Ascending aorta (tissue), 2 donors: Measurements from ENCODE around the gene CACNG7. TPM values are rescaled to one million over a fixed set of nuclear protein-coding genes. Genes with fewer than 3 reads are reported as not detected.

Experiments
- DNase-seq, 2 donors: peaks; one replicate each; pipeline ENCODE4 v3.0.0-alpha.2; 2019; ENCODE audit warnings: low spot score in 2 of 2
- H3K27ac ChIP-seq, 2 donors: fragments of 200-600 bp; sonication (generic); one replicate each; pipeline ENCODE4 v1.5.1; 2016 to 2017; ENCODE audit warnings: mild to moderate bottlenecking in 1 of 2
- H3K27me3 ChIP-seq: fragments of 200-600 bp; sonication (generic); one replicate; pipeline ENCODE4 v1.5.1; 2017
- H3K36me3 ChIP-seq, 2 donors: fragments of 200-600 bp; sonication (generic); one replicate each; pipeline ENCODE4 v1.5.1; 2016
- H3K4me1 ChIP-seq, 2 donors: fragments of 200-600 bp; sonication (generic); one replicate each; pipeline ENCODE4 v1.5.1; 2016 to 2017; ENCODE audit warnings: mild to moderate bottlenecking in 1 of 2
- H3K4me3 ChIP-seq, 2 donors: fragments of 200-600 bp; sonication (generic); one replicate each; pipeline ENCODE4 v1.5.1; 2016 to 2017; ENCODE audit warnings: mild to moderate bottlenecking in 1 of 2
- H3K9me3 ChIP-seq, 2 donors: fragments of 200-600 bp; sonication (generic); one replicate each; pipeline ENCODE4 v1.5.1; 2016
- intact Hi-C: fragments of 100-400 bp; cut with DNase I; formaldehyde crosslinking; loops from one replicate; pipeline ENCODE4 v1.15.1; 2023
- total RNA-seq: library from RNA; depleted of rRNA; stranded (reverse); fragments of >200 nt; gene quantifications from one replicate; pipeline ENCODE4 v1.1.0, GENCODE V29; 2016
- TF ChIP-seq, protein P1 (sequence below), 3 experiments: fragments of 200-600 bp in 2 of 3; fragments of 450-650 bp in 1 of 3; sonication (generic) in 2 of 3; IDR thresholded peaks; one replicate each; pipeline ENCODE4 v1.5.1; 2016 to 2019; ENCODE audit warnings: antibody characterized with exemption in 3 of 3, mild to moderate bottlenecking in 1 of 3, moderate library complexity in 1 of 3

CACNG7 gene
- total RNA-seq, 1 donor from 2014 or later, result not detected

DNA sequence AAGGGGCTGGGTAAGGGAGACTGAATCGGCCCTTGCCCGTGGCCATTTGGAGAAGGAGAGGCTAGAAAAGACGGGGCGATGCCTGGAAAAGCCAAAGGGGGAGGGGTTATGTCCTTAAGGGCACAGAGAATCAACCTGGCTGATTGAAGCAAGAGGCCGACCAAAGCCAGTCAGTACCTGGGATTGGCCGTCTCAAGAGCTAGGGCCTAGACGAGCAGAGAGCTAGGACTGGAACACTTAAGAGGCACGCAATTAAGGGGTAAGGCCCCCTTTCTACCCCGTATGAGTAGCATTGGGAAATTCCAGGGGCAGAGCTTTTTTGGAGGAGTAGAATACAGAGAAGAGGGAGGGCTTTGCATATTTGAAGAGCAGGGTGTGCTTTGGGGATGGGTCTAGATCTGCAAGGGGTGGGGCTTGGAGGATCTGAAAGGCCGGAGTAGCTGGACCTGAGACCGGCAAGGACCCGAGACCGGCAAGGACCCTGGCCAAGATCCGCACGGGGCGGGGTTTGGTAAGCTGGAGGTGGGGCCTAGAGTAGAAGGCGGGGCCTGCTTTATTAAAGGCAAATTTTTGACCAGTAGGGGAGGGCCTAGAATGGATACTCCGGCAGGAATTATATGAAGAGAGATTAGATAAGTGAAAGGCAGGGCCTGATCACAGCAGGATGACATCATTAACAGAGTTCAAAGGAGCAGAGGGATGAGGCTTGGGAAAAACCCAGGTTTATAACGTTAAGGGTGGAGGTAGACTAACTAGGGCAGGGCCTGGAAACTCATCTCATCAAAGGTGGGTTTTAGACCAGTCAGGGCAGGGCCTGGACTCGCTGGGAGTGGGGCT lies 71.7 kb downstream of the CACNG7 start:
- no peak for DNase-seq
- Histone ChIP-seq H3K9me3 (no peaks in the 10 kb centered on the region), H3K27ac (no peak overlapping the region), H3K4me3 (peak overlapping the region in 1 of 2 donors; percentile 18), H3K27me3 (peaks cover 18% of the 10 kb centered on the region), H3K36me3 (no peaks in the 10 kb centered on the region), H3K4me1 (peaks cover 3% of the 10 kb centered on the region in 2 donors)
- intact Hi-C loops, result no loop called here
- TF ChIP-seq, protein P1, sequence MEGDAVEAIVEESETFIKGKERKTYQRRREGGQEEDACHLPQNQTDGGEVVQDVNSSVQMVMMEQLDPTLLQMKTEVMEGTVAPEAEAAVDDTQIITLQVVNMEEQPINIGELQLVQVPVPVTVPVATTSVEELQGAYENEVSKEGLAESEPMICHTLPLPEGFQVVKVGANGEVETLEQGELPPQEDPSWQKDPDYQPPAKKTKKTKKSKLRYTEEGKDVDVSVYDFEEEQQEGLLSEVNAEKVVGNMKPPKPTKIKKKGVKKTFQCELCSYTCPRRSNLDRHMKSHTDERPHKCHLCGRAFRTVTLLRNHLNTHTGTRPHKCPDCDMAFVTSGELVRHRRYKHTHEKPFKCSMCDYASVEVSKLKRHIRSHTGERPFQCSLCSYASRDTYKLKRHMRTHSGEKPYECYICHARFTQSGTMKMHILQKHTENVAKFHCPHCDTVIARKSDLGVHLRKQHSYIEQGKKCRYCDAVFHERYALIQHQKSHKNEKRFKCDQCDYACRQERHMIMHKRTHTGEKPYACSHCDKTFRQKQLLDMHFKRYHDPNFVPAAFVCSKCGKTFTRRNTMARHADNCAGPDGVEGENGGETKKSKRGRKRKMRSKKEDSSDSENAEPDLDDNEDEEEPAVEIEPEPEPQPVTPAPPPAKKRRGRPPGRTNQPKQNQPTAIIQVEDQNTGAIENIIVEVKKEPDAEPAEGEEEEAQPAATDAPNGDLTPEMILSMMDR (IDR thresholded peaks at IDR 0.05), result no peak

DNA sequence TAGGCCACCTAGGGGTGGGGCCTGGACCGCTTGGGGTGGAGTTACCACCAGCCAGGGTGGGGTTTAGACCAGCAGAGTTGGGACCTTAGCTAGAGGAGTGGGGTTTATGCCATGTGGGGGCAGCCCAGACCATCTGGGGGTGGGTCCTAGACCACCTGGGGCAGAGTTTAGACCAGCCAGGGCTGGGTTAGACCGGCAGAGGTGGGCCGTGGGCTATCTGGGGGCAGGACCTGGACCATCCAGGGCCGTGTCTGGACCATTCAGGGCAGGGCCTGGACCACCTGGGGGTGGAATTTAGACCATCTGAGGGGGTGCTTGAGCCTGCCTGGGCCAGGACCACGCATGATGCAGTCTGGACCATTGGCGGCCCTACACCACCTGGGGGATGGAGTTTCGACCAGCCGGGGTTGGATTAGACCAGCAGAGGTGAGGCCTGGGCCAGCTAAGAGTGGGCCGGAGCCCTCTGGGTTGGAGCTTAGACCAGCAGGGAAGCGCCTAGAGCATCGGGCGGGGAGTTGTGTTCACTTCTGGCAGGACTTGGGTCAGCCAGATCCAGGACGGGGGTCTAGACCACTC lies 72.4 kb downstream of the CACNG7 start:
- DNase-seq, result no peak
- H3K36me3 ChIP-seq, result no peaks in the 10 kb centered on the region
- no peak overlapping the region for H3K27ac ChIP-seq
- H3K4me3 ChIP-seq, result peak overlapping the region in 1 of 2 donors; percentile 26
- TF ChIP-seq, protein P1 (IDR thresholded peaks at IDR 0.05), result no peak
- H3K27me3 ChIP-seq, result peaks cover 18% of the 10 kb centered on the region
- intact Hi-C loops, result no loop called here
- no peaks in the 10 kb centered on the region for H3K9me3 ChIP-seq
- peaks cover 3% of the 10 kb centered on the region in 2 donors for H3K4me1 ChIP-seq

DNA sequence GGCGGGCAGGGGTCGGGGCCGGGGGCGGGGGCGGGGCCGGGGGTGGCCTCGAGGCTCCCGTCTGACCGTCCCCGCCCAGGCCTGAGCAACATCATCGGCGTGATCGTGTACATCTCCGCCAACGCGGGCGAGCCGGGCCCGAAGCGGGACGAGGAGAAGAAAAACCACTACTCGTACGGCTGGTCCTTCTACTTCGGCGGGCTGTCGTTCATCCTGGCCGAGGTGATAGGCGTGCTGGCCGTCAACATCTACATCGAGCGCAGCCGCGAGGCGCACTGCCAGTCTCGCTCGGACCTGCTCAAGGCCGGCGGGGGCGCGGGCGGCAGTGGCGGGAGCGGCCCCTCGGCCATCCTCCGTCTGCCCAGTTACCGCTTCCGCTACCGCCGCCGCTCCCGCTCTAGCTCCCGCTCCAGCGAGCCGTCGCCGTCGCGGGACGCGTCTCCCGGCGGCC lies 72.9 kb downstream of the CACNG7 start:
- H3K27ac ChIP-seq, result no peak overlapping the region
- DNase-seq, result no peak
- H3K9me3 ChIP-seq, result no peaks in the 10 kb centered on the region
- H3K4me3 ChIP-seq, result peak overlapping the region; percentile 26 to 51
- no peaks in the 10 kb centered on the region for H3K36me3 ChIP-seq
- TF ChIP-seq, protein P1 (IDR thresholded peaks at IDR 0.05), result no peak
- H3K4me1 ChIP-seq, result peaks cover 3% of the 10 kb centered on the region in 2 donors
- intact Hi-C loops, result no loop called here
- H3K27me3 ChIP-seq, result peaks cover 18% of the 10 kb centered on the region

DNA sequence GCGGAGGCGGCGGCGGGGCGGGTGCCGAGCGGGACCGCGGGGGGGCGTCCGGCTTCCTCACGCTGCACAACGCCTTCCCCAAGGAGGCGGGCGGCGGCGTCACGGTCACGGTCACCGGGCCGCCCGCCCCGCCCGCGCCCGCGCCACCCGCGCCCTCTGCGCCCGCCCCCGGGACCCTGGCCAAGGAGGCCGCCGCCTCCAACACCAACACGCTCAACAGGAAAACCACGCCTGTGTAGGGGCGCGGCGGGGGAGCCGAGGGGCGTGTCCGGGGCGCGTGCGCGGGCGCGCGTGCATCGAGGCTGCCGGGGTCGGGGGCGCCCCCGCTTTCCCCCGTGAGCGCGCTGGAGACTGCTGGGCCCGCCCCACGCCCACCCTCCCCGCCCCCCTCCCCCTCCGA lies 73.5 kb downstream of the CACNG7 start:
- peak overlapping the region; percentile 8 to 47 for H3K4me3 ChIP-seq

DNA sequence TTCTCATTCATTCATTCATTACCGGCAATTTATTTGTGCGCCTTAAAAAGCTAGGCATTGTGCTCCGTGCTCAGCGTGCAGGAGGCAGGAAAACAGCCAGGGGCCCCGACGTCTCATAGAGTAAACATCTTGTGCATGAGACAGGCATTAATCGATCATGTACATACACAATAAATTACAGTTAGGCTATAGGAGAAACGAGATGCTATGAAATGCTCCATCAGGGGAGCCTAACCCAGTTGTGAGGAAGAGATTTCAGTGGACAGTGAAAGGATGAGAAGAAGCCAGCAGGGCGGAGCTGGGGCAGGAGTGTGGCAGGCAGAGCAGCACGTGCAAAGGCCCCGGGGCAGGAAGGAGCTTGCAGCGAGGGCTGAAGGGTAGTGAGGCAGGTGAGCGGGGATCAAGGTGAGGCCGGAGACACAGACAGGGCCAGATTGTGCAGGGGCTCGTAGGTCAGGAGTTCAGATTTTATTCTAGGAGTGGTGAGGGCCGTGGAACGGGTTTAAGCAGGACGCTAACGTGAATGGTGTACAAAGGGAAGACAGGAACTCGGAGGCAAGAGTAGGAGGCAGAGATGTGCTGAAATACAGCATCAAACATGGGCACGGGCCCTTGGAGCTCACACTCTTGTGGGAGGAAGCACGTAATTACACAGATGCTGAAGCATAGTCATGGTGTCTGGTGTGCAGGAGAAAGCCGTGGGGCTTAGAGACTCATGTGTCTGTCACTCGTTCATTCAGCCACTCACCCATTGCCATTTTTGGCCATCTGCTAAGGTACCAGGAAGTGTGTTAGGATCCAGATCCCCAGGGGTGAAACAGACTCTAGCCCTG lies 74.6 kb downstream of the CACNG7 start:
- no peak for DNase-seq
- intact Hi-C loops, result no loop called here
- Histone ChIP-seq H3K4me1 (no peaks in the 10 kb centered on the region), H3K9me3 (no peaks in the 10 kb centered on the region), H3K27ac (no peak overlapping the region), H3K36me3 (no peaks in the 10 kb centered on the region), H3K27me3 (peaks cover 9% of the 10 kb centered on the region), H3K4me3 (no peak overlapping the region)
- TF ChIP-seq, protein P1 (IDR thresholded peaks at IDR 0.05), result no peak

More for the DNA sequence above, 73.5 kb downstream of the CACNG7 start:
- TF ChIP-seq, protein P1 (IDR thresholded peaks at IDR 0.05), result no peak
- intact Hi-C loops, result no loop called here
- Histone ChIP-seq H3K4me1 (peaks cover 3% of the 10 kb centered on the region in 2 donors), H3K27me3 (peaks cover 17% of the 10 kb centered on the region), H3K9me3 (no peaks in the 10 kb centered on the region), H3K27ac (no peak overlapping the region), H3K36me3 (no peaks in the 10 kb centered on the region)
- no peak for DNase-seq
